OCI-LY1 (cell line): ENCODE results near the gene FOXJ3.

Experiments used
- H2AFZ ChIP-seq: fragments of 200-600 bp; sonication (generic), shearing (Covaris generic); 2 replicates; pipeline ENCODE4 v1.6.0; 2014; ENCODE audit warnings: antibody characterized with exemption, mild to moderate bottlenecking, low read length
- H3F3A ChIP-seq: fragments of 200-600 bp; sonication (generic), shearing (Covaris generic); 2 replicates; pipeline ENCODE4 v1.6.0; 2014; ENCODE audit warnings: mild to moderate bottlenecking, antibody characterized with exemption, low read length, moderate library complexity; ENCODE audit not compliant: insufficient read depth
- H3K27ac ChIP-seq: fragments of 200-600 bp; sonication (generic); 2 replicates; pipeline ENCODE4 v1.5.1; 2014; ENCODE audit warnings: low read length, mixed run types, mild to moderate bottlenecking, low read depth; ENCODE audit not compliant: poor library complexity, severe bottlenecking
- H3K27me3 ChIP-seq: fragments of 200-600 bp; sonication (generic); 2 replicates; pipeline ENCODE4 v1.6.0; 2014; ENCODE audit warnings: antibody characterized with exemption, mild to moderate bottlenecking, low read length, moderate library complexity; ENCODE audit not compliant: insufficient read depth
- H3K36me3 ChIP-seq: fragments of 200-600 bp; sonication (generic); 2 replicates; pipeline ENCODE4 v1.6.1; 2014; ENCODE audit warnings: mild to moderate bottlenecking, antibody characterized with exemption, low read length, moderate library complexity, mixed read lengths; ENCODE audit not compliant: insufficient read depth
- H3K4me1 ChIP-seq: fragments of 200-600 bp; sonication (generic); 2 replicates; pipeline ENCODE4 v1.5.1; 2014; ENCODE audit warnings: mild to moderate bottlenecking, low read length, moderate library complexity; ENCODE audit not compliant: insufficient read depth, severe bottlenecking
- H3K4me2 ChIP-seq: fragments of 200-600 bp; sonication (generic), shearing (Covaris generic); 2 replicates; pipeline ENCODE4 v1.6.1; 2014; ENCODE audit warnings: low read length
- H3K4me3 ChIP-seq: fragments of 200-600 bp; sonication (generic); 2 replicates; pipeline ENCODE4 v1.5.1; 2014; ENCODE audit warnings: low read length, low read depth, mild to moderate bottlenecking, mixed read lengths; ENCODE audit not compliant: poor library complexity, severe bottlenecking
- H3K79me2 ChIP-seq: fragments of 200-600 bp; shearing (Covaris generic); 2 replicates; pipeline ENCODE4 v1.6.1; 2016; ENCODE audit warnings: mixed run types, low read length, mixed read lengths; ENCODE audit not compliant: insufficient read depth
- H3K9ac ChIP-seq: fragments of 200-600 bp; sonication (generic), shearing (Covaris generic); 2 replicates; pipeline ENCODE4 v1.6.1; 2014; ENCODE audit warnings: mild to moderate bottlenecking, low read length, mixed read lengths
- H3K9me2 ChIP-seq: fragments of 200-600 bp; sonication (generic), shearing (Covaris generic); 2 replicates; pipeline ENCODE4 v1.6.1; 2014; ENCODE audit warnings: low read depth, mild to moderate bottlenecking, low read length, mixed read lengths
- H3K9me3 ChIP-seq: fragments of 200-600 bp; shearing (Covaris generic); 2 replicates; pipeline ENCODE4 v1.6.1; 2014; ENCODE audit warnings: low read length, mixed read lengths
- H4K20me1 ChIP-seq: fragments of 200-600 bp; sonication (generic), shearing (Covaris generic); 2 replicates; pipeline ENCODE4 v1.6.0; 2016; ENCODE audit warnings: mild to moderate bottlenecking, low read length; ENCODE audit not compliant: insufficient read depth
- CTCF ChIP-seq: fragments of 200-600 bp; sonication (generic), shearing (Covaris generic); IDR thresholded peaks from 2 replicates; pipeline ENCODE4 v1.5.1; 2017; ENCODE audit warnings: mild to moderate bottlenecking, antibody characterized with exemption, low read length, moderate library complexity, mixed read lengths
- EZH2 ChIP-seq: fragments of 200-600 bp; sonication (generic), shearing (Covaris generic); IDR thresholded peaks from 2 replicates; pipeline ENCODE4 v1.8.0; 2017; ENCODE audit warnings: borderline replicate concordance, mixed run types, mild to moderate bottlenecking, antibody characterized with exemption, low read length, moderate library complexity, mixed read lengths

The FOXJ3 gene

GRCh38 chr1:42379794-42380585 is 45.0 kb upstream of the FOXJ3 start:
- H3K27ac ChIP-seq, result no peak overlapping the region
- H3K9me2 ChIP-seq, result no peaks in the 10 kb centered on the region
- H3K79me2 ChIP-seq, result no peaks in the 10 kb centered on the region
- H3K36me3 ChIP-seq, result no peaks in the 10 kb centered on the region
- TF ChIP-seq EZH2 (no peak), CTCF (no peak)
- H2AFZ ChIP-seq, result no peak overlapping the region
- H4K20me1 ChIP-seq, result no peaks in the 10 kb centered on the region
- H3K4me1 ChIP-seq, result peaks cover 4% of the 10 kb centered on the region
- H3K27me3 ChIP-seq, result no peaks in the 10 kb centered on the region; the same call in 1 of the 2 replicates
- no peaks in the 10 kb centered on the region for H3K9me3 ChIP-seq
- H3K4me2 ChIP-seq, result peak overlapping the region; percentile 65
- no peak overlapping the region; the same call in 1 of the 2 replicates for H3K9ac ChIP-seq
- peak overlapping the region; percentile 61 for H3K4me3 ChIP-seq
- no peaks in the 10 kb centered on the region for H3F3A ChIP-seq

GRCh38 chr1:42372796-42373195 is 37.8 kb upstream of the FOXJ3 start:
- H3K36me3 ChIP-seq, result no peaks in the 10 kb centered on the region
- H3K9me2 ChIP-seq, result no peaks in the 10 kb centered on the region
- H2AFZ ChIP-seq, result no peak overlapping the region
- H3K9ac ChIP-seq, result no peak overlapping the region
- no peaks in the 10 kb centered on the region for H3F3A ChIP-seq
- H3K79me2 ChIP-seq, result no peaks in the 10 kb centered on the region
- H3K4me3 ChIP-seq, result no peak overlapping the region
- H3K4me2 ChIP-seq, result no peak overlapping the region
- no peaks in the 10 kb centered on the region for H3K27me3 ChIP-seq
- no peaks in the 10 kb centered on the region for H4K20me1 ChIP-seq
- H3K9me3 ChIP-seq, result no peaks in the 10 kb centered on the region
- no peaks in the 10 kb centered on the region for H3K4me1 ChIP-seq
- no peak overlapping the region for H3K27ac ChIP-seq
- TF ChIP-seq EZH2 (no peak), CTCF (no peak)

GRCh38 chr1:42370876-42371549 is 36.0 kb upstream of the FOXJ3 start:
- no peaks in the 10 kb centered on the region for H3F3A ChIP-seq
- no peak for TF ChIP-seq CTCF
- TF ChIP-seq EZH2, result no peak
- H2AFZ ChIP-seq, result no peak overlapping the region
- H3K4me1 ChIP-seq, result no peaks in the 10 kb centered on the region
- H3K27me3 ChIP-seq, result no peaks in the 10 kb centered on the region
- H3K27ac ChIP-seq, result no peak overlapping the region
- H3K4me2 ChIP-seq, result no peak overlapping the region
- H3K9me2 ChIP-seq, result no peaks in the 10 kb centered on the region
- H3K9ac ChIP-seq, result no peak overlapping the region
- H3K4me3 ChIP-seq, result no peak overlapping the region
- no peaks in the 10 kb centered on the region for H3K9me3 ChIP-seq
- H3K36me3 ChIP-seq, result no peaks in the 10 kb centered on the region
- no peaks in the 10 kb centered on the region for H4K20me1 ChIP-seq
- H3K79me2 ChIP-seq, result no peaks in the 10 kb centered on the region
